Hematopoietic multipotent progenitor cell treated with erythropoietin and hydrocortisone succinate and interleukin-3 and kit ligand, for 4 days (in vitro differentiated cells): ENCODE data around the gene ZNF813.

ENCODE experiments used
- DNase-seq: peaks from one replicate; pipeline ENCODE4 v3.0.0-alpha.2; 2015

Gene ZNF813

GRCh38 chr19:53521373-53522202 lies 54.1 kb downstream of the ZNF813 start:
- peak; percentile 32 for DNase-seq

- no peak for DNase-seq
Observed at GRCh38 chr19:53525922-53526321, 58.4 kb downstream of the ZNF813 start.

GRCh38 chr19:53530622-53531021 lies 63.1 kb downstream of the ZNF813 start:
- DNase-seq = no peak

GRCh38 chr19:53531457-53531856 lies 63.9 kb downstream of the ZNF813 start:
- DNase-seq = no peak

- DNase-seq = no peak
Observed at GRCh38 chr19:53532362-53532761, 64.8 kb downstream of the ZNF813 start.

- DNase-seq = peak; percentile 48
Observed at GRCh38 chr19:53536225-53536548, 68.7 kb downstream of the ZNF813 start.

GRCh38 chr19:53537121-53537520 lies 69.6 kb downstream of the ZNF813 start:
- no peak for DNase-seq

GRCh38 chr19:53537521-53538377 lies 70.2 kb downstream of the ZNF813 start, which contains the start of gene ZNF331:
Gene ZNF331 (plus strand): TSS chr19:53538145. CDS start chr19:53569377, 31,232 bp downstream.
- peak; percentile 83 for DNase-seq

- no peak for DNase-seq
Observed at GRCh38 chr19:53538378-53539109, 71.0 kb downstream of the ZNF813 start.

- no peak for DNase-seq
Observed at GRCh38 chr19:53540091-53540490, 72.6 kb downstream of the ZNF813 start.

GRCh38 chr19:53541971-53542370 lies 74.4 kb downstream of the ZNF813 start:
- no peak for DNase-seq

- DNase-seq = no peak
Observed at GRCh38 chr19:53545271-53546065, 77.9 kb downstream of the ZNF813 start.
